Measurements from ENCODE around the gene TACR1.
"Not testable (repeated sequence)": the region's sequence is repeated elsewhere in the genome, so short reads cannot be mapped to it uniquely, and the experiment has no call there.

Gene TACR1

DNA sequence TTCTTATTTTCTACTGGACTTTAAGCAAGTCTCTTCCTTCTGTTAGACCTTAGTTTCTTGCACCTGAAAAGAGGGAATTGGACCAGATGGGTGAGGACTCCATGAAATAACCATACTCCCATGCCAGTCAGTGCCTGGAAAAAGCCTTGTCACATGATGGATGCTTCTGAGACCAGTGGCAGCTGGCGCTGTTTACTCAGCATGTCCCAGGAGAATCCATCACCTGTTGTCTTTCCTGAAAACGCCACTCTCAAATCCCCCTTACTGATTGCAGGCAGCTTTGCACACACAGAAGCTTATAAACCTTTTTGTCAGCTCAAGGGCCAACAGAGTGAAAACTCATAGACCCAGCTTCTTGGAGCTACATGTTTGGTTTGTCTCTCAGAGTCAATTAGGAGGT, 123.2 kb downstream of the TACR1 start:
- Mint-ChIP-seq H3K27me3 (peaks cover 2% of the 10 kb centered on the region), H3K4me3 (no peak overlapping the region), H3K9me3 (no peaks in the 10 kb centered on the region), H3K27ac (no peak overlapping the region), H3K4me1 (ENCODE audit: low read depth) (no peaks in the 10 kb centered on the region), H3K36me3 (ENCODE audit: low read depth) (no peaks in the 10 kb centered on the region)
- intact Hi-C loops (cut with micrococcal nuclease), result no loop called here

DNA sequence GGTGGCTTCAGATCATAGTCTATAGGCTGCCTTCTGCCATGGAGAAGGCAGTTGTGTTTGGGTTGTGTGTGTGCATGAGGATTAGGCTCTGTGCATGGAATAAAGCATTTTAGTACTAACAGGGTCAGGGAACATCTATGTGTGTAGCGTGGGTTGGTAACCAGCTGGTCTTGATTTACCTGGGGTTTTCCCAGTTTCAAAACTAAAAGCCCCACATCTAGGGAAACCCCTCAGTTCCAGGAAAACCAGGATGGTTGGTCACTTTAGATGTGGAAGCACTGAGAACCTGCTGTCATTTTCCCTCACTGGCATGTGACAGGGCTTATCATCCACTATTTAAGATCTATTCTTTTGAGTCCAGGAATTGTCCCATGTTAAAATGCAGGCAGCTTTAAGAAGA, 124.6 kb downstream of the TACR1 start:
- Mint-ChIP-seq H3K36me3 (ENCODE audit: low read depth) (no peaks in the 10 kb centered on the region), H3K4me3 (no peak overlapping the region), H3K27ac (no peak overlapping the region), H3K9me3 (no peaks in the 10 kb centered on the region), H3K4me1 (ENCODE audit: low read depth) (no peaks in the 10 kb centered on the region), H3K27me3 (peaks cover 2% of the 10 kb centered on the region)
- intact Hi-C loops (cut with micrococcal nuclease), result no loop called here

GRCh38 chr2:75074228-75074627, 125.1 kb downstream of the TACR1 start:
- H3K9me3 Mint-ChIP-seq, result no peaks in the 10 kb centered on the region
- no peak overlapping the region for H3K4me3 Mint-ChIP-seq

DNA sequence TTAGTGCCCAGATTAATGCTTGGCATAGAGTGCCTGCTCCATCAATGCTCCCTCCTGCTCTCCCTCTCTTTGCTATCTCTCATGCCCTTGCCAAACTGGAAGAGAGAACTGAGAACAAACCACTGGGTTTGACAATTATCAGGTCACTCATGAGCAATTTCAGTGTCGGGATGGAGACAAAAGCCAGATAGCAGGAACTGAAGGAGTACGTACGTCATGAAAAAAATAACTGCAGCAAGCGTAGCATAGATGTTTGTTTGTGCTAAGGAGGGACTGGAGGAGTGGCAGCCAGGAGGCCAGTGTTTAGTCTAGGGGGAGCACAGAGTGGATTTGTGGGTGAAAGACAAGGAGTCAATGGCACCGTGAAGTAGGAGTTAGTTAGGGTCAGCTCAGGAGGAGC, 127.6 kb downstream of the TACR1 start:
- no peaks in the 10 kb centered on the region for H3K36me3 Mint-ChIP-seq (ENCODE audit: low read depth)
- H3K27me3 Mint-ChIP-seq, result peaks cover 2% of the 10 kb centered on the region
- no peaks in the 10 kb centered on the region for H3K9me3 Mint-ChIP-seq
- intact Hi-C loops (cut with micrococcal nuclease), result no loop called here
- no peak overlapping the region for H3K27ac Mint-ChIP-seq
- H3K4me1 Mint-ChIP-seq (ENCODE audit: low read depth), result no peaks in the 10 kb centered on the region
- no peak overlapping the region for H3K4me3 Mint-ChIP-seq

More at GRCh38 chr2:75074228-75074627, 125.1 kb downstream of the TACR1 start:
- intact Hi-C loops (cut with micrococcal nuclease), result no loop called here
- no peaks in the 10 kb centered on the region for H3K4me1 Mint-ChIP-seq (ENCODE audit: low read depth)
- H3K36me3 Mint-ChIP-seq (ENCODE audit: low read depth), result no peaks in the 10 kb centered on the region
- peaks cover 2% of the 10 kb centered on the region for H3K27me3 Mint-ChIP-seq
- H3K27ac Mint-ChIP-seq, result no peak overlapping the region

- Mint-ChIP-seq H3K27me3 (peaks cover 6% of the 10 kb centered on the region), H3K4me3 (no peak overlapping the region), H3K36me3 (ENCODE audit: low read depth) (no peaks in the 10 kb centered on the region), H3K4me1 (ENCODE audit: low read depth) (no peaks in the 10 kb centered on the region), H3K27ac (no peak overlapping the region), H3K9me3 (no peaks in the 10 kb centered on the region)
- intact Hi-C loops (cut with micrococcal nuclease), result no loop called here
Measured at GRCh38 chr2:75068546-75068945, 130.8 kb downstream of the TACR1 start.

DNA sequence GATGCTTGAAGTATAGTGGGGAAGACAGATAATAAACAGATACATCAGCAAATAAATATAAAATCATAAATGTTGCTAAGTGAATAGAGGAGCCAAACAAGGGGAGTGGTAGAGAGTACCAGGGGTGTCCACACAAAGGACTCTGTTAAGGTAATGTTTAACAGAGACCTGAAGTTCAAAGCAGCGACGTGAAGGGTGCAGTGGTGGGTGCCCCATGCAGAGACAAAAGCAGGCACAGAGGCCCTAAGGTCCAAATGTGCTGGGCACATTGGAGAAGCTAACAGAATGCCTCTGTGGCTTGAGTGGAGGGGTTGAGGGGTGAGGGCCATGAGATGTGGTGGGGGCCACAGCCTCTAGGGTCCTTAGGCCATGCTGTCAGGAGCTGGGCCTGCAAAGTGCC, 131.8 kb downstream of the TACR1 start:
- Mint-ChIP-seq H3K4me1 (ENCODE audit: low read depth) (no peaks in the 10 kb centered on the region), H3K9me3 (no peaks in the 10 kb centered on the region), H3K36me3 (ENCODE audit: low read depth) (no peaks in the 10 kb centered on the region), H3K4me3 (no peak overlapping the region), H3K27me3 (peaks cover 6% of the 10 kb centered on the region), H3K27ac (no peak overlapping the region)
- intact Hi-C loops (cut with micrococcal nuclease), result no loop called here

DNA sequence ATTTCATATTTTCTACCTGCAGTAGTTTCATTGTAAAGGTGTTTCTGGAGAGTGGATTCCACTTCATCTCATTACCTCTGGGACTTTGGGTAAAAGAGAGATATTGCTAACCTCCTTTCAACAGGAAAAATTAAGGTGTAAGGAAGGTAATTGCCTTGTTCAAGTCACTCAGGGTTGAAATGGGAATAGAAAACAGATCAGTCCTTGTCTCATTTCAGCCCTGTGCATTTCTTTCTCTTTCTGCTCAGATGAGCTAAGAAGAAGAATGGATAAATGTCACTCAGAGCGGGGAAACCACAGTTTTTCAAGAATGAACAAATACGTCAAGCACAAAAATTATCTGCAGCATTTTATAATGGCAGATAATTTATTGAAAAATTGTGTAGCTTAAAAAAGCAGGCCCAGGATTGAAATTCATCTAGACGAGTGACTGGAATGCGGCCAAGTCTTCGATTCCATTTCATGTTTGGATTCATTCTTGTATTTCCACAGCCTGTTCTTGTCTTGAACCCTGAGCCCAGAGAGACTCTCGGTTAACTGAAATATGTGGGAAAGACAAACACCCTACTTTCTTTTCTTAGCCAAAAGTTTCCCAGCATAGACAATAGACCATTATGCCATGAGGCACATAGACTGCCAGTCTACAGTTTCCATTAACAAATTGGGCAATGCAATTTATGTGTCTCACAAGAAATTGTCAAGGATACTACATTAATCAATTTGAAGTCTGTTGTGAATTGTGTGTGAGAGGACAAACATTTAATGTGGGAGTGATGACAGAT, 133.0 kb downstream of the TACR1 start:
- Mint-ChIP-seq H3K27ac (no peak overlapping the region), H3K9me3 (no peaks in the 10 kb centered on the region), H3K36me3 (ENCODE audit: low read depth) (no peaks in the 10 kb centered on the region), H3K27me3 (peaks cover 4% of the 10 kb centered on the region), H3K4me3 (no peak overlapping the region), H3K4me1 (ENCODE audit: low read depth) (no peaks in the 10 kb centered on the region)
- intact Hi-C loops (cut with micrococcal nuclease), result no loop called here

DNA sequence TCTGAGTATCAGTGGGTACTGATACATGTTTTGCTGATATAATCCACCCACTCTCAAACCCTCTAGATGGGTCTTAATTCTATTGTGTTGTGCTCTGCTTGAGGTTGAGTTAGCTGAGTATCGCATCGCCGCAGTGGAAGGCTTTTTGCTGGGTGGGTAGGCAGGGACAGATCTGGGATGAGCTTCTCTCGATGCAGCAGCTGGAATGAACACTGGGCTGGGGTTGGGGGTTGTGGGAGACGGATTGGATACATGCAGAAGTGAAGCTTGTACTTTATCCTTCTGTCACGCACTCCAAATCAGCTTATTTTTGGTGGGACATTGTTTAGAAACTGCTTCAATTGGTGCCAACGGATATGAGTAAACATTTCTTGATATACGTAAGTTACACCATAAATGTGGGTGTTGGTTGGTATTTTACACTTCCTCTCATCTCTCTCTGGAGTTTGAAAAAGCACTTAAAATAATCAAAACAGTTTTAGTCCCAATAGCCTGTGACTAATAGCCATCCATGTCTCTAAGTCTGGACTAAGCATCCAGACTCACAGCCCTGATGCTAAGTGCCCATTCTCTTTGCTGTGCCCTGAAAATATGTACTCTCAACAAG, 133.8 kb downstream of the TACR1 start:
- Mint-ChIP-seq H3K27me3 (peaks cover 6% of the 10 kb centered on the region), H3K4me3 (no peak overlapping the region), H3K27ac (no peak overlapping the region), H3K4me1 (ENCODE audit: low read depth) (no peaks in the 10 kb centered on the region), H3K36me3 (ENCODE audit: low read depth) (no peaks in the 10 kb centered on the region), H3K9me3 (no peaks in the 10 kb centered on the region)
- intact Hi-C loops (cut with micrococcal nuclease), result loop anchor here (2.0 kb wide), 1 partner anchor 339 kb away; no protein-coding TSS in a partner anchor

DNA sequence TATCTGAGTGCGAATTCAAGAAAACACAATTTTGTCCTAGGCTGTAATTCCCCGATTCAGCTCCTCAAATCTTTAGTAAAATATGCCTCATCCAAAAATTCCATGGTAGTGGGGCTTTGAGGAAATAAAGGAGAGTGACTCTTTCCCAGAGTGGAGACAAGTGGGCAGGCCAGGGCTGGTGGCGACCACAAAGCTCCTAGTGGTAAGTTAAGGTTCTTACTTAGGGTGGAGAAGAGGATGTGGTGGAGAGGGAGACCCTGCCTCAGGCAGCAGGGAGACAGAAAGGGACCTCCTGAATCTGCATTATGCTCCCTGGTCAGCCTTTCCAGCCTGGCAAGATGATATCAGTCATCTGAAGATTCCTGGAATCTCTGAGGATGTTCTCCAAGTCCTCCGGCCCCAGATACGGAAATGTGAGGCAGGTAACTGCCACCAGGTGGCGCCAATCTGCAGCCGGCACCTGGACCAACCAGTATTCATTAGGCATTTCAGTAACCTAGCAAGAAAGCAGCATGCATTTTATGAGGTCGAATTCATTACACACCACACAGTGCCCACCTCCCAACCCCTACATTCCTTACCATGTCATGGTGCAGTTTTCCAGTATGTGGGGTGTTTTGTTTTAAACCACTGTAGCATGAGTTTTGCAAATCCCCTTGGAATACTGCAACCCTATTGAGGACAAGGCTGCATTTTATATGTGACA, 134.5 kb downstream of the TACR1 start:
- no peaks in the 10 kb centered on the region for H3K36me3 Mint-ChIP-seq (ENCODE audit: low read depth)
- intact Hi-C loops (cut with micrococcal nuclease), result loop anchor here (2.0 kb wide), 1 partner anchor 340 kb away; no protein-coding TSS in a partner anchor
- no peaks in the 10 kb centered on the region for H3K4me1 Mint-ChIP-seq (ENCODE audit: low read depth)
- H3K9me3 Mint-ChIP-seq, result no peaks in the 10 kb centered on the region
- no peak overlapping the region for H3K4me3 Mint-ChIP-seq
- no peak overlapping the region for H3K27ac Mint-ChIP-seq
- peaks cover 11% of the 10 kb centered on the region for H3K27me3 Mint-ChIP-seq

DNA sequence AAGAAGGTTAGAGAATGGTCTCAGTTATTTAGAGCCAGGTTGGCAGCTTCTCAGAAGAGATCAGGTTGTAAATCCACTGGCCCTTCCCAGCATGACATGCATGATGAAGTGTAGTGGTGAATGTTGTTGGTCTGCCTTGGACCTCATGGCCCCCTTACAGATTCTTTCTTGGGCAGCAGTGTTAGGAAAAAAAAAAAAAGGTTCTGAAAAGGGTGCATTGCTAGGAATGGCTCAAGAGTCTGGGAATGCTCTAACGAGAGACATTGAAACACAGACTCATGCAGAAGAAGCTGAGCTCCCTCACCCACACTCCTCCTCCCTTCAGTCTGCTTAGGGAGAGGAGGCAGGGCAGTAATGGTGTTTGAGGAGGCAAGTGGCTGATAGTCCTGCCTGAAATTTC, 135.4 kb downstream of the TACR1 start:
- intact Hi-C loops (cut with micrococcal nuclease), result loop anchor here (2.0 kb wide), 1 partner anchor 341 kb away; no protein-coding TSS in a partner anchor
- H3K27ac Mint-ChIP-seq, result no peak overlapping the region
- peaks cover 14% of the 10 kb centered on the region for H3K27me3 Mint-ChIP-seq
- no peaks in the 10 kb centered on the region for H3K36me3 Mint-ChIP-seq (ENCODE audit: low read depth)
- H3K9me3 Mint-ChIP-seq, result no peaks in the 10 kb centered on the region
- no peaks in the 10 kb centered on the region for H3K4me1 Mint-ChIP-seq (ENCODE audit: low read depth)
- no peak overlapping the region for H3K4me3 Mint-ChIP-seq

DNA sequence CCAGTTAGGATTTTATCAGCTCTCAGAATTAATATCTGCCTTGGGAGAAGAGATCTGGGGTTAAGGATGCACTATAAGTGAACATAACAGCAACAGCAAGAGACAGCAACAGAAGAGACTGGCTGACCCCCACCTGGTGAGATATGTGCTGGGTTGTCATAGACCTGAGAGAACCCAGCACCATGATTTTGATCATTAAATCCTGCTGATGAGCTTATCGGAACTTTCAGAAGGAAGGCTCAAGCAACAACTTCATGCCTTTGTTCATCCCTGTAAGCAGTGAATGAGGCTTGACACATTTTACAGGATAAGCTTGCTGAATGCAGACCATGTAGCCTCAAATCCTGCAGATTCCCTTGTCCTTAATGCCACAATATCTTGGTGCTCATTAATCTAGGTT, 140.9 kb downstream of the TACR1 start:
- no peak overlapping the region for H3K27ac Mint-ChIP-seq
- intact Hi-C loops (cut with micrococcal nuclease), result no loop called here
- H3K4me1 Mint-ChIP-seq (ENCODE audit: low read depth), result no peaks in the 10 kb centered on the region
- H3K27me3 Mint-ChIP-seq, result peaks cover 15% of the 10 kb centered on the region
- H3K4me3 Mint-ChIP-seq, result no peak overlapping the region
- H3K9me3 Mint-ChIP-seq, result no peaks in the 10 kb centered on the region
- H3K36me3 Mint-ChIP-seq (ENCODE audit: low read depth), result no peaks in the 10 kb centered on the region

DNA sequence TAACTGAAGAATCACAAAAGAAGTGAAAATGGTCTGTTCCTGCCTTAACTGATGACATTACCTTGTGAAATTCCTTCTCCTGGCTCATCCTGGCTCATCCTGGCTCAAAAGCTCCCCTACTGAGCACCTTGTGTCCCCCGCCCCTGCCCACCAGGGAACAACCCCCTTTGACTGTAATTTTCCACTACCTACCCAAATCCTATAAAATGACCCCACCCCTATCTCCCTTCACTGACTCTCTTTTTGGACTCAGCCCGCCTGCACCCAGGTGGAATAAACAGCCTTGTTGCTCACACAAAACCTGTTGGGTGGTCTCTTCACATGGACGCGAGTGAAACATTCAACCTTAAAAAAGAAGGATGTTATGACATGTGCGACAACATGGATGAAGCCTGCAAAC, 142.2 kb downstream of the TACR1 start:
- H3K27ac Mint-ChIP-seq; H3K4me1 Mint-ChIP-seq (ENCODE audit: low read depth); H3K36me3 Mint-ChIP-seq (ENCODE audit: low read depth); H3K4me3 Mint-ChIP-seq; intact Hi-C loops (cut with micrococcal nuclease); H3K9me3 Mint-ChIP-seq: not testable (repeated sequence)
- peaks cover 15% of the 10 kb centered on the region for H3K27me3 Mint-ChIP-seq

DNA sequence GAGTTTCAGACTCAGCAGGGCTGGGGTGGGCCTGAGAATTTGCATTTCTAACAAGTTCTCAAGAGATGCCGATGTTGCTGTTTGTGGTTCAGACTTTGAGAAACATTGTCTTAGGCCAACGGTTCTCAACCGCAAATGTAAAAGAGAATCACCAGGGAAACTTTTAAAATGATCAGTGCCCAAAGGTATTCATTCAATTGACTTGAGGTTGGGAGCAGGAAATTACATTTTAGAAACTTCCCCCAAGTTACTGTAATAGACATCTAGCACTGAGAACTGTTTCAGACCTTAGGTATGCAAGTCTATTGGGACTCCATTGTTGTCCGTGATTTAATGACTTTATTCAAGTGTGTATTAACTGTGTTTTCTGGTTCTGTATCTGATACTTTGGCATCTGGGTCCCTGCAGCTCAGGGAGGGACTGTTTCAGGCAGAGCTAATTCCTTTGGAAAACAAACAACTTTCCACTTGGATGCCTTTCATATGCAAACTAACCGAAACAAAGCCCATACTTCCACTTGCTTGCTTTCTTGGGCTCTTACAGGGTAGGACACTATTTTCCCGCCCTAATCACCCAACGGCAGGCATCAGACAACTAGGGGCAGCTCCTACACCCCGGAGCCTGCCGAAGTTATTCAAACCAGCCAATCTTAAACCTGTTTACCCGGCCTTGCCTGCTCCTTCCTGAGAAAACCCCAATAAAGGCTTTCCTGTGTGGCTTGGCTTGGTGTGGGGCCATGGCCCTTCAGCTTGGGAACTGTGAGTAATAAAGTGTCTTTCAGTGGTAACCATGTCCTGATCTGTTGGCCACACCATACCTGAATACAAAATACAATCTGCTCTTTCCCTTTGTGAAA, 143.3 kb downstream of the TACR1 start:
- Mint-ChIP-seq H3K27me3 (peaks cover 15% of the 10 kb centered on the region), H3K4me1 (ENCODE audit: low read depth) (no peaks in the 10 kb centered on the region), H3K9me3 (no peaks in the 10 kb centered on the region), H3K4me3 (no peak overlapping the region), H3K27ac (no peak overlapping the region), H3K36me3 (ENCODE audit: low read depth) (no peaks in the 10 kb centered on the region)
- intact Hi-C loops (cut with micrococcal nuclease), result no loop called here
